HS-27A (cell line): ENCODE results near the gene GNLY.
"Not testable (repeated sequence)": the region's sequence is repeated elsewhere in the genome, so short reads cannot be mapped to it uniquely, and the experiment has no call there.

Experiments
- DNase-seq: peaks from one replicate; pipeline ENCODE4 v3.0.0-alpha.2; 2012; ENCODE audit warnings: low read depth, missing footprints

GNLY gene

GRCh38 chr2:85665264-85665937 is 28.8 kb upstream of the GNLY start:
- DNase-seq: no peak

GRCh38 chr2:85666016-85666415 is 28.1 kb upstream of the GNLY start:
- no peak for DNase-seq

- DNase-seq: no peak
These were observed 27.5 kb upstream of the GNLY start for GRCh38 chr2:85666435-85667316.

- no peak for DNase-seq
These were observed 26.6 kb upstream of the GNLY start for GRCh38 chr2:85667561-85668008.

- no peak for DNase-seq
These were observed 25.9 kb upstream of the GNLY start, which contains the start of gene SFTPB for GRCh38 chr2:85668009-85668856. TSS of gene SFTPB (minus strand) at chr2:85668199. CDS start at chr2:85668183, 16 bp downstream.

GRCh38 chr2:85668857-85669142 is 25.4 kb upstream of the GNLY start:
- no peak for DNase-seq

- DNase-seq: no peak
These were observed 24.6 kb upstream of the GNLY start for GRCh38 chr2:85669549-85669948.

- DNase-seq: not testable (repeated sequence)
These were observed 23.7 kb upstream of the GNLY start for GRCh38 chr2:85670416-85670815.

GRCh38 chr2:85672456-85672855 is 21.7 kb upstream of the GNLY start:
- DNase-seq: no peak

GRCh38 chr2:85673716-85674375 is 20.3 kb upstream of the GNLY start:
- no peak for DNase-seq

- no peak for DNase-seq
These were observed 19.7 kb upstream of the GNLY start for GRCh38 chr2:85674417-85674816.

GRCh38 chr2:85675427-85675826 is 18.7 kb upstream of the GNLY start:
- DNase-seq: no peak

- DNase-seq: no peak
These were observed 18.2 kb upstream of the GNLY start for GRCh38 chr2:85675866-85676548.

- DNase-seq: no peak
These were observed 15.8 kb upstream of the GNLY start for GRCh38 chr2:85678377-85678776.

- peak; percentile 27 for DNase-seq
These were observed 15.1 kb upstream of the GNLY start for GRCh38 chr2:85678794-85679672.

GRCh38 chr2:85680707-85681371 is 13.3 kb upstream of the GNLY start:
- DNase-seq: no peak

GRCh38 chr2:85681372-85681763 is 12.8 kb upstream of the GNLY start:
- DNase-seq: no peak

- DNase-seq: no peak
These were observed 12.4 kb upstream of the GNLY start for GRCh38 chr2:85681776-85682175.

- DNase-seq: no peak
These were observed 11.8 kb upstream of the GNLY start for GRCh38 chr2:85682378-85682777.

- no peak for DNase-seq
These were observed 9.8 kb upstream of the GNLY start for GRCh38 chr2:85684380-85684779.
